ENCODE results near the gene PCBP4.
"Not testable (repeated sequence)": the region's sequence is repeated elsewhere in the genome, so short reads cannot be mapped to it uniquely, and the experiment has no call there.

Gene PCBP4

GRCh38 chr3:51931756-51932155 is 35.5 kb downstream of the PCBP4 start:
- Histone ChIP-seq H3K4me3 (ENCODE audit: insufficient read depth, low read depth, low read length) (no peak overlapping the region), H3K36me3 (ENCODE audit: control insufficient read depth, insufficient read depth, low read length) (peaks cover 14% of the 10 kb centered on the region), H3K4me1 (ENCODE audit: control insufficient read depth, insufficient read depth, low read length) (no peaks in the 10 kb centered on the region), H3K9me3 (ENCODE audit: control insufficient read depth, low read length) (no peaks in the 10 kb centered on the region), H3K27me3 (ENCODE audit: control insufficient read depth, insufficient read depth, low read length, poor library complexity, severe bottlenecking) (no peaks in the 10 kb centered on the region), H3K27ac (ENCODE audit: insufficient read depth, low read depth, low read length, poor library complexity, severe bottlenecking) (no peak overlapping the region)
- 93 to 94% methylated on average over 6 of the region's 6 CpGs for WGBS, 2 experiments

GRCh38 chr3:51930439-51930838 is 36.8 kb downstream of the PCBP4 start:
- Histone ChIP-seq H3K9me3 (ENCODE audit: control insufficient read depth, low read length) (no peaks in the 10 kb centered on the region), H3K36me3 (ENCODE audit: control insufficient read depth, insufficient read depth, low read length) (peaks cover 9% of the 10 kb centered on the region), H3K4me3 (ENCODE audit: insufficient read depth, low read depth, low read length) (no peak overlapping the region), H3K27ac (ENCODE audit: insufficient read depth, low read depth, low read length, poor library complexity, severe bottlenecking) (no peak overlapping the region), H3K27me3 (ENCODE audit: control insufficient read depth, insufficient read depth, low read length, poor library complexity, severe bottlenecking) (no peaks in the 10 kb centered on the region), H3K4me1 (ENCODE audit: control insufficient read depth, insufficient read depth, low read length) (no peaks in the 10 kb centered on the region)
- 83 to 94% methylated on average over 1 of the region's 1 CpG for WGBS, 2 experiments

- WGBS, 2 experiments, result 78 to 84% methylated on average over 5 of the region's 5 CpGs
These were observed 37.7 kb downstream of the PCBP4 start for GRCh38 chr3:51929420-51930003.

GRCh38 chr3:51928981-51929380 is 38.3 kb downstream of the PCBP4 start:
- 90 to 91% methylated on average over 3 of the region's 3 CpGs for WGBS, 2 experiments

More at GRCh38 chr3:51929420-51930003, 37.7 kb downstream of the PCBP4 start:
- no peaks in the 10 kb centered on the region for H3K4me1 ChIP-seq (ENCODE audit: control insufficient read depth, insufficient read depth, low read length)
- H3K27ac ChIP-seq (ENCODE audit: insufficient read depth, low read depth, low read length, poor library complexity, severe bottlenecking), result no peak overlapping the region
- H3K4me3 ChIP-seq (ENCODE audit: insufficient read depth, low read depth, low read length), result no peak overlapping the region
- no peaks in the 10 kb centered on the region for H3K9me3 ChIP-seq (ENCODE audit: control insufficient read depth, low read length)
- no peaks in the 10 kb centered on the region for H3K27me3 ChIP-seq (ENCODE audit: control insufficient read depth, insufficient read depth, low read length, poor library complexity, severe bottlenecking)
- peaks cover 9% of the 10 kb centered on the region for H3K36me3 ChIP-seq (ENCODE audit: control insufficient read depth, insufficient read depth, low read length)

GRCh38 chr3:51928438-51928837 is 38.8 kb downstream of the PCBP4 start:
- Histone ChIP-seq H3K27ac (ENCODE audit: insufficient read depth, low read depth, low read length, poor library complexity, severe bottlenecking) (no peak overlapping the region), H3K4me3 (ENCODE audit: insufficient read depth, low read depth, low read length) (no peak overlapping the region), H3K27me3 (ENCODE audit: control insufficient read depth, insufficient read depth, low read length, poor library complexity, severe bottlenecking) (no peaks in the 10 kb centered on the region), H3K9me3 (ENCODE audit: control insufficient read depth, low read length) (no peaks in the 10 kb centered on the region), H3K4me1 (ENCODE audit: control insufficient read depth, insufficient read depth, low read length) (no peaks in the 10 kb centered on the region), H3K36me3 (ENCODE audit: control insufficient read depth, insufficient read depth, low read length) (peaks cover under 1% of the 10 kb centered on the region)
- 92 to 97% methylated on average over 7 of the region's 7 CpGs for WGBS, 2 experiments

More at GRCh38 chr3:51928981-51929380, 38.3 kb downstream of the PCBP4 start:
- not testable (repeated sequence) for H3K9me3 ChIP-seq (ENCODE audit: control insufficient read depth, low read length); H3K36me3 ChIP-seq (ENCODE audit: control insufficient read depth, insufficient read depth, low read length); H3K27me3 ChIP-seq (ENCODE audit: control insufficient read depth, insufficient read depth, low read length, poor library complexity, severe bottlenecking); H3K4me1 ChIP-seq (ENCODE audit: control insufficient read depth, insufficient read depth, low read length); H3K27ac ChIP-seq (ENCODE audit: insufficient read depth, low read depth, low read length, poor library complexity, severe bottlenecking); H3K4me3 ChIP-seq (ENCODE audit: insufficient read depth, low read depth, low read length)

- Histone ChIP-seq H3K9me3 (ENCODE audit: control insufficient read depth, low read length) (no peaks in the 10 kb centered on the region), H3K4me3 (ENCODE audit: insufficient read depth, low read depth, low read length) (no peak overlapping the region), H3K27ac (ENCODE audit: insufficient read depth, low read depth, low read length, poor library complexity, severe bottlenecking) (no peak overlapping the region), H3K36me3 (ENCODE audit: control insufficient read depth, insufficient read depth, low read length) (no peaks in the 10 kb centered on the region), H3K4me1 (ENCODE audit: control insufficient read depth, insufficient read depth, low read length) (no peaks in the 10 kb centered on the region), H3K27me3 (ENCODE audit: control insufficient read depth, insufficient read depth, low read length, poor library complexity, severe bottlenecking) (no peaks in the 10 kb centered on the region)
- WGBS, 2 experiments, result 90 to 93% methylated on average over 5 of the region's 5 CpGs
These were observed 39.9 kb downstream of the PCBP4 start for GRCh38 chr3:51927061-51927977.

- H3K4me1 ChIP-seq (ENCODE audit: control insufficient read depth, insufficient read depth, low read length), result no peaks in the 10 kb centered on the region
- 87 to 89% methylated on average over 11 of the region's 11 CpGs for WGBS, 2 experiments
- no peak overlapping the region for H3K4me3 ChIP-seq (ENCODE audit: insufficient read depth, low read depth, low read length)
These were observed 46.1 kb downstream of the PCBP4 start for GRCh38 chr3:51921081-51921578.

GRCh38 chr3:51916418-51916817 is 50.8 kb downstream of the PCBP4 start:
- Histone ChIP-seq H3K27ac (ENCODE audit: insufficient read depth, low read depth, low read length, poor library complexity, severe bottlenecking) (no peak overlapping the region), H3K36me3 (ENCODE audit: control insufficient read depth, insufficient read depth, low read length) (no peaks in the 10 kb centered on the region), H3K4me1 (ENCODE audit: control insufficient read depth, insufficient read depth, low read length) (no peaks in the 10 kb centered on the region), H3K27me3 (ENCODE audit: control insufficient read depth, insufficient read depth, low read length, poor library complexity, severe bottlenecking) (no peaks in the 10 kb centered on the region), H3K9me3 (ENCODE audit: control insufficient read depth, low read length) (no peaks in the 10 kb centered on the region), H3K4me3 (ENCODE audit: insufficient read depth, low read depth, low read length) (no peak overlapping the region)
- 64 to 73% methylated on average over 5 of the region's 5 CpGs for WGBS, 2 experiments

More at GRCh38 chr3:51921081-51921578, 46.1 kb downstream of the PCBP4 start:
- Histone ChIP-seq H3K36me3 (ENCODE audit: control insufficient read depth, insufficient read depth, low read length) (no peaks in the 10 kb centered on the region), H3K27me3 (ENCODE audit: control insufficient read depth, insufficient read depth, low read length, poor library complexity, severe bottlenecking) (no peaks in the 10 kb centered on the region), H3K27ac (ENCODE audit: insufficient read depth, low read depth, low read length, poor library complexity, severe bottlenecking) (no peak overlapping the region), H3K9me3 (ENCODE audit: control insufficient read depth, low read length) (no peaks in the 10 kb centered on the region)

- no peak overlapping the region for H3K4me3 ChIP-seq (ENCODE audit: insufficient read depth, low read depth, low read length)
- H3K9me3 ChIP-seq (ENCODE audit: control insufficient read depth, low read length), result no peaks in the 10 kb centered on the region
- no peaks in the 10 kb centered on the region for H3K27me3 ChIP-seq (ENCODE audit: control insufficient read depth, insufficient read depth, low read length, poor library complexity, severe bottlenecking)
- no peaks in the 10 kb centered on the region for H3K36me3 ChIP-seq (ENCODE audit: control insufficient read depth, insufficient read depth, low read length)
- H3K27ac ChIP-seq (ENCODE audit: insufficient read depth, low read depth, low read length, poor library complexity, severe bottlenecking), result no peak overlapping the region
- 92% methylated on average over 4 of the region's 4 CpGs for WGBS, 2 experiments
- no peaks in the 10 kb centered on the region for H3K4me1 ChIP-seq (ENCODE audit: control insufficient read depth, insufficient read depth, low read length)
These were observed 59.2 kb downstream of the PCBP4 start for GRCh38 chr3:51908026-51908425.

Measured in ectodermal cell (in vitro differentiated cells).